HG02852 (cell line): Measurements from ENCODE around the gene CROCC.
"Not testable (repeated sequence)": the region's sequence is repeated elsewhere in the genome, so short reads cannot be mapped to it uniquely, and the experiment has no call there.

Experiments used
- ATAC-seq: cut with Tn5 transposase; IDR thresholded peaks from one replicate; pipeline ENCODE4 v1.9.1; 2021; ENCODE audit warnings: mild to moderate bottlenecking, moderate library complexity; ENCODE audit not compliant: unreplicated experiment

Gene CROCC

DNA sequence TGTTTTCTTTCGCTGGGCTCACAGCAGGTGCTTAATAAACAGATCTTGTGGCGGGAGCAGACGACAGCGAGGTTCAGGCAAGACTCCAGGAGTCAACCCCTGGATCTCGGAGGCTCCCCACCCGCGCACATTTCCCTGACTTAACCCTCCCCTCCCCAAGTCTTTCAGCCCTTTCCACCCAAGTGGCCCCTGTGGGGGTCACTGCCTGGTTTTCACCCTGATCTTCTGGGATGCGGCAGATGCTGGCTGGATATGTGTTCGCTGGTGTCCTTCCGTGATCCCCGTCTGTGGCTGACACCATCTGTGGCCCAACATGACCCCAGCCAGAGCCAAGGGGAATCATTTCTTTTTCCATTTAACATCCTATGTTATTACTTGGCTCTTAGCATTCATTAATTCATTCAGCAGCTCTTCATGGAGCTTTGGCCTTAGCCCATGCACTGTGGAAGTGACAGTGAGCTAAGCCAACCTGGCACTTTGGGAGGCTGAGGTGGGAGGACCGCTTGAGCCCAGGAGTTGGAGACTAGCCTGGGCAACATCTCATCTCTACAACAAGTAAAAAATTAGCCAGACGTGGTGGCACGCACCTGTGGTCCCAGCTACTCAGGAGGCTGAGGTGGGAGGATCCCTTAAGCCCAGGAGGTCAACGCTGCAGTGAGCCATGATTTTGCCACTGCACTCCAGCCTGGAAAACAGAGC, 6.7 kb upstream of the CROCC start:
- not testable (repeated sequence) for ATAC-seq

DNA sequence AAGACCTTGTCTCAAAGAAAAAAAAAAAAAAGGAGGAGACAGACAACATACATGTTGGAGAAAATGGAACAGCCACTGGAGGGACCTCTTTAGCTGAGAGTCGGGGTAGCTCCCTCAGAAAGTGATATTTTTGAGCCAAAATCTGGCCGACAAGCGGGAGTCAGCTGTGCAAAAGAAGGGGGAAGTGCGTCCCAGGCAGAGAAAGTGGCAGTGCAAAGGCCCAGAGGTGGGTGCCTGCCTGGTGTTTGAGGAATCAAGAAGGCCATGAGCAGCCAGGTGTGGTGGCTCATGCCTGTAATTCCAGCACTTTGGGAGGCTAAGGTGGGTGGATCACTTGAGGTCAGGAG, 6.1 kb upstream of the CROCC start:
- no peak for ATAC-seq

DNA sequence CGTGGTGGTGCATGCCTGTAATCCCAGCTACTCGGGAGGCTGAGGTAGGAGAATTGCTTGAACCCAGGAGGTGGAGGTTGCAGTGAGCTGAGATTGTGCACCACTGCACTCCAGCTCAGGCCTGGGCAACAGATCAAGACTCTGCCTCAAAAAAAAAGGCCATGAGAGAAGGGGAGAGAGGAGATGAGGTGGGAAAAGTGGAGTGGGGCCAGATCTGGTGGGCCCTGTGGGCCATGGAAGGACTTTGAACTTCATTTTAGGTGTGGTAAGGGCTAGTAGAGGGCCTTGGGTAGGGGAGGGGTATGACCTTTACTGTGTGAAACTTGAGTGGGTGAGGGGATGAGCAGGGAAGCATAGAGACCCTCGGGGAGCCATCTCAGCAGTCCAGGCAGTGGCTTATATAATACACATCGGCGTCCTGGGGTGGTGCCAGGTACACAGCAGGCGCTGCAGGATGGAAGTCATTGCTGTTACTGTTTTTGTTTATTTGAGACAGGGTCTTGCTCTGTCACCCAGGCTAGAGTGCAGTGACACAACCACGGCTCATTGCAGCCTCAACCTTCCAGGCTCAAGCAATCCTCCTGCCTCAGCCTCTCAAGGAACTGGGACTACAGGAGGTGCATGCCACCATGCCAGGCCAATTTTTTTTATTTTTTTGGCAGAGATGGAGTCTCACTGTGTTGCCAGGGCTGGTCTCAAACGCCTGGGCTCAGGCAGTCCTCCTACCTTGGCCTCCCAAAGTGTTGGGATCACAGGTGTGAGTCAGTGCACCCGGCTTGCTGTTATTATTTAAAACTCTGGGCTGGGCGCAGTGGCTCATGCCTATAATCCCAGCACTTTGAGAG, 5.5 kb upstream of the CROCC start:
- not testable (repeated sequence) for ATAC-seq

DNA sequence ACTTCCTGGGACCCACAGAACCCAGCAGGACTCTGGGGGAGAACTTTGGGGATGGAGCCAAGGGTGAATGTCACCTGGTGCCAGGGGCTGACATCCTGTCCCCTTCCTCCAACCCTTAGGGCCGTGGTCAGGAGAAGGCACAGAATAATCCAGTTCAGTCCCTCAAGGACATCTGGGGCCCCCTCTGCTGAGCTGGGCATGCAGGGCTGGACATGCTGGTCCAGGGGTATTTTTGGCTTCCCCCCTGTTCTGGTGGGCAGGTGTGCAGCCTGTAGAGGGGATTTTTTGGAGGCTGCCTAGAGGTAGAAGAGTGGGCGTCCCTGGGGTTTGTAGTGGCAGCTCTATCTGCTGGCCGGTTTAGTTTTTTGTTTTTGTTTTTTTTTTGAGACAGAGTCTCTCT, 3.4 kb upstream of the CROCC start:
- ATAC-seq, result no peak

DNA sequence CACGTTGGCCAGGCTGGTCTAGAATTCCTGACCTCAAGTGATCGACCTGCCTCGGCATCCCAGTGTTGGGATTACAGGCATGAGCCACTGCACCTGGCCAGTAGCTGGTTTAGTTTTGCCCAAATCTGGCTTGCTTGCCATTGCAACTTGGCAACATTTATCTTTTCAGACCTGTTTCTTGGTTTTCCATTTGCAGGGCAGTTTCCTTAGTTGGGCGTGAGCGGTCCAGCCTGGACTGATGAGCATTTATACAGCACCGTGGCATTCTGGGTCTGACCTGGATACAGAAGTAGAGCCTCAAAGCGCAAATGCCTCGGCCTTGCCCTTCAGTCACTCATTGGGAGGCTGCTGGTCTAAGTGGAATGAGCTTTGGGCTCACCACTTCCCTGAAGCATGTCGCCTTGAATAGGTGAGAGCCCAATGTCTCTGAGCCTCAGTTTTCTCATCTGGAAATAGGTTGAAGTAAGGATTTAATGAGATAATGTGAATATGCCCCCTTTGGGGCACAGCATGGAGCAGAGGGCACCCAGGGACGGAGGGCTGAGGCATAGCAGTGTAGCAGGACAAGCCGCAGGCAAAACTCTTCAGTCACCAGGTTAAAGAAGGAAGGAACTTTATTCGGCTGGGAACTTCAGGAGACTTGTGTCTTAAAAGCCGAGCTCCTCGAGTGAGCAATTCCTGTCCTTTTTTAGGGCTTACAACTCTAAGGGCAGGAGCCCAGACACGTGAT, 2.6 kb upstream of the CROCC start:
- ATAC-seq, result not testable (repeated sequence)

DNA sequence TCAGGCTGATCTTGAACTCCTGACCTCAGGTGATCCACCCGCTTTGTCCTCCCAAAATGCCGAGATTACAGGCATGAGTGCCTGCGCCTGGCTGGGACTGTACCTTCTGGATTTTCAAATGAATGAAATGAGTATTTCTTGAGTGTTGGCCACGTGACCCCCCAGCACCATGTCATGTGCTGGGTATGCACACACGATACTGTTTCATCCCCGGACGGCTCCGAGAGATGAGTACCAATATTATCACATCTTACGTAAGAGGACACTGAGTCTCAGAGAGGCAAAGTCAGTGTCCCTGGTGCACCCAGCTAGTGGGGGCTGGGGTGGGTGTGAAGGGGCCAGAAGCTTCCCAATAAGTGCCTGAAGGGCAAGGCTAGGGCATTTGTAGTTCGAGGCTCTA, 780 bp upstream of the CROCC start:
- no peak for ATAC-seq

DNA sequence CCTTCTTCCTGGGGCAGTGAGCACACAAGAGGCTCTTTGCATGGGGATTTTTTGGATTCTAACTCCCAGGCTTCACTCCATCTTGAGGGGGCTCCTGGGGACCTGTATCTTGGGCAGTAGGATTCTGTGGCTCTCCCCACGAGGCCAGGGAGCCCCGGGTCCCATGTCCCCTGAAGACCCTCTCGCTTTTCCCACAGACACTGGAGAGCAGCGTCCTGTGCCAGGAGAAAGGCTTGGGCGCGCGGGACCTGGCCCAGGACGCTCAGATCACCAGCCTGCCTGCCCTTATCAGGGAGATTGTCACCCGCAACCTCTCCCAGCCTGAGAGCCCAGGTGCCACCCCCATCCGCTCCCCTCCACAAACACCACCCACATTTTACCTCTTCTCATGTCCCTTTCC, 735 bp downstream of the CROCC start:
- no peak for ATAC-seq

DNA sequence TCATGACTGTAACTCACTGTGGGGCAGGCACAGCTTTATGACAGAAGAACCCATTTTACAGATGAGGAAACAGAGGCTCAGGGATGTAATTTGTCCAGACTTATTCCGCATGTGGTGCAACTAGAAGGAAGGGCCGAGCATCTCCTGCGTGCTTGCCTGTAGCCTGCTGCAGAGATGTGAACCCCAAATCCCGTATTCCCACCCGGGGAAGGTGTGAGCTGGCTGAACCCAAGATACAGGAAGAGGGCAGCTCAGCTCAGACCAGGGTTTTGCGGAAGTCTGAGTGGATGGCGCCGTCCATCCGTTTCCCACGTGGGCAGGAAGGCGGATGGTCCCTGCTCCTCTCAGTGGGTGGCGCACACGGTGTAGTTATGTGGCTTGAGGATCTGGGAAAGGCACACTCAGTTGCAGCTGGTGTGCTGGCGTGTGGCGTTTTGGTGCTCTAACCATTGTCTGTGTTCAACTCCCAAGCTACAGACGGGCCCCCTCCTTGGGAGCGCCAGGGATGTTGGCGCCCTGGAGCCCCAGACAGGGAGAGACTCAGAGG, 1.2 kb downstream of the CROCC start:
- no peak for ATAC-seq

DNA sequence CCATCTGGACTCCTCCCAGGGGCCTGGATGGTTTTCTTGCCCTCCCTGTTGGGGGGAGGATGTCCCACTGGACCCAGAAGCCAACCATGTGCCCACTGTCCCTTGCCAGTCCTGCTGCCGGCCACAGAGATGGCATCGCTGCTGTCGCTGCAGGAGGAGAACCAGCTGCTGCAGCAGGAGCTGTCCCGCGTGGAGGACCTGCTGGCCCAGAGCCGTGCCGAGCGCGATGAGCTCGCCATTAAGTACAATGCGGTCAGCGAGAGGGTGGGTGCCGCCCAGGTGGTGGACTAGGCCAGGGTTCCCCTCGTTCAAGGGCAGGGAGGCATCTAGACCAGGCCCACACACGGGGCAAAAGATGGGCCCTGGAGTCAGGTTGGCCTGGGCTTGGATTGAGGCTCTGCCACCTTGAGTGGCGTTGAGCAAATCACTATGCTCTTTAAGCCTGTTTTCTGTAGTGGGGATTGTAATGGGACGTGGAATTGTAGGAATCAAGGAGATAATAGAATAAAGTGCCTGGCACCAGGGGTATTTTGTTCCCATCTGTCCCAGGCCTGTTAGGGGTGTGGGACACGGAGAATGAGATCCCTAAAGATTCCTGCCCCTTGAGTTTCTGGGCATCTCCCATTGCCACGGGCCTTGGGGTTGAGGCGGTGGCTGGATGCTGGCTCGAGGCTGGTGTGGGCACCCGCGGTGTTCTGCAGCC, 2.6 kb downstream of the CROCC start:
- ATAC-seq, result no peak

DNA sequence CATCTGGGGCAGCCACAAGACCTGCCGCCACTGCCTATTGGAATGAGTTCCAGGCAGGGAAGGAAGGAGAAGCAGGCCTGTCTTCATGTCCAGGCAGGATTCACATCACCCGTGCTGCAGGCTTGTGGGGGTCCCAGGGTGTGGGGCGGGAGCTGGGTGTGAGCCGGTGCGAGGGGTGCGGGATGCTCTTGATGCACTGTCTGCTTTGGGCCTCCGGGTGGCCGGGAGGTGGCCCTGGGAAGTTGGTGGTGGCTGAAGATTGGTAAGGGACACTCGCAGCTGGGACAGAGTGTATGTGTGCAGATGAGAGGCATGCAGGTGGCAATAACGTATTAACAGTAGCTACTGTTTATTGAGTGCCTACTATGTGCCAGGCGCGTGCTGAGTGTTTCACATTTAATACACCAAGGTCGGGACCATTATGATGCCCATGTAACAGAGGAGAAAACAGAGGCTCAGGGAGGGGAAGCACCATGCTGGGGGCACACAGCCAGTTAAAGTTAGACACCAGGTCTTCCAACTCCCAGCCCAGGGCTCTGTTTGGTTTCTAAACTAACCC, 3.3 kb downstream of the CROCC start:
- ATAC-seq, result no peak

DNA sequence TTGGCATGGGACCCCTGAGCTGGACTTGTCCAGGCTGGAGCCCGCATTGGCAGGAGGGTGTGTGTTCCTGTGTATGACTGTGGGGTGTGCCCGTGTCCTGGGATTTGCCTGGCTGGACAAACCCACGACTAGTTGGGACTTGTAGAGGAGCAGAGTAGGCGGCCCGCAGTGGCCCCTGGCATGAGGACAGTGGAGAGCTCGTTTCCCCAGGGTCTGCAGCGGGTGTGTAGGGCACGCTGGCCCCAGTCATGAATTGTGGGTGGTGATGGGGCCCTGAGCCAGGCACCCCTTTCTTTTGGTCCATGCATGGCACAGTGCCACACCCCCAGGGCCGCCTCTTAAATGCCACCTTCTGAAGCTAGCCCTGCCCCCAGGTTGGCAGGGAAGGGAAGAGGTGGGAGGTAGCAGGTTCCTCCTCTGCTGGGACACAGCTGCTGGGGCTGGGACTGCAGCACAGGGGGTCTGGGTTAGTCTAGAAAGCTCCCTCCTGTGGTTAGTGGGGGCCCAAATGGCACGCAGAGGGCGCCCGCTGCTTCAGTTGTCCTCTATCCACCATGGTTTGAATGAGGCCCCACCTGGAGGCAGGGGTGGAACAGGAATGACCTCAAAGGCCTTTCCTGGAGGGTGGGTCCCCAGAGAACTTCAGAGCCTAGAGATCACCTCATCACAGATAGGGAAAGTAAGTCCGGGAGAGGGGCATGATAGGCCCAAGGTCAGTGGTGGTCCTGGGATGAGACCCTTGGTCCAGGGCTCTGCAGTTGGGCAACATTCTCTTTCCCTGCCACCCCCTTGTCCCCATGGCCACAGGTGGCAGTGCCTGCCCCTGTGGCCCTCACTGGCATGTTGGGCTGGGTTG, 4.1 kb downstream of the CROCC start:
- no peak for ATAC-seq

DNA sequence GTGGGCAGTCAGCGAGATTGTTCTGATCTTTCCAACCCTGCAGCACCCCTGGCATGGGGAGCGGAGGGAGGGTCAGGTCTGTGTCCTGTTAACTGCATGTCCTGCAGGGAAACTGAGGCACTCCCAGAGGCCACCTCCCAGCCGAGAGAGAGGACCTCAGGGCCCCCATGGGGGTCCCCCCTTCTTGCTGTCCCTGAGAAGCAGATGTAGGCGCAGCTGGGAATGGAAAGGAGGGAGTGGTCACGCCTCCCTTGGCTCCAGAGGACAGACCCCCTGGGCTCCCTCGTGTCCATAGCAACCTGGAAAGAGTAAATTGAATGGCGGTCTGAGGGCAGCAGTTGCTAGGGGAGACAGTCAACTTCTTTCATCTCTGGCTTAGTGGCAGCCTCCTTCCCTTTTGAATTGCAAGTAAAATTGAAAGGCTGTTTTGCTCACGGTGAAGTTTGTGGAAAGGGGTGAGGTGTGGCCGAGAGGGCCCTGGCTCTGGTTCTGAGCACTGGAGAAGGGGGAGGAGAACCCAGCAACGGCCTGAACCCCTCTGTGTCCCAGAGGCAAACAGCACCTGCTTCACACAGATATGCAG, 4.9 kb downstream of the CROCC start:
- no peak for ATAC-seq

DNA sequence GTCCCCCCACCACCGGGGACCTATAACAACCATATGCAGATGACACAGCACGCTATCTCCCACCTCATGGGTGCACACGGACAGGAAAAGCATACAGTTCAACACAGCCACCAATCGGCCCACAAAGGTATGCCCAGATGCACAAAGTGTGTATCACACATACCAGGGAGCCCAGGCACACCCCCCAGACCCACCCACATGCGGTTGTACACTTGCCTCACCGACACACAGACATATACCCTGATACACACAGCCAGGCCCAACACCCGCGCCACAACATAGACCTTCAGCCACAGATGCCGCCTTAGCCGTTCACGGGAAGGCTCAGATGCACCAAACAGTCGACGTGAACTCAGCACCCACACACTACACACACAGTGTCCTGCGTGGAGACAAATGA, 5.5 kb downstream of the CROCC start:
- ATAC-seq, result no peak

DNA sequence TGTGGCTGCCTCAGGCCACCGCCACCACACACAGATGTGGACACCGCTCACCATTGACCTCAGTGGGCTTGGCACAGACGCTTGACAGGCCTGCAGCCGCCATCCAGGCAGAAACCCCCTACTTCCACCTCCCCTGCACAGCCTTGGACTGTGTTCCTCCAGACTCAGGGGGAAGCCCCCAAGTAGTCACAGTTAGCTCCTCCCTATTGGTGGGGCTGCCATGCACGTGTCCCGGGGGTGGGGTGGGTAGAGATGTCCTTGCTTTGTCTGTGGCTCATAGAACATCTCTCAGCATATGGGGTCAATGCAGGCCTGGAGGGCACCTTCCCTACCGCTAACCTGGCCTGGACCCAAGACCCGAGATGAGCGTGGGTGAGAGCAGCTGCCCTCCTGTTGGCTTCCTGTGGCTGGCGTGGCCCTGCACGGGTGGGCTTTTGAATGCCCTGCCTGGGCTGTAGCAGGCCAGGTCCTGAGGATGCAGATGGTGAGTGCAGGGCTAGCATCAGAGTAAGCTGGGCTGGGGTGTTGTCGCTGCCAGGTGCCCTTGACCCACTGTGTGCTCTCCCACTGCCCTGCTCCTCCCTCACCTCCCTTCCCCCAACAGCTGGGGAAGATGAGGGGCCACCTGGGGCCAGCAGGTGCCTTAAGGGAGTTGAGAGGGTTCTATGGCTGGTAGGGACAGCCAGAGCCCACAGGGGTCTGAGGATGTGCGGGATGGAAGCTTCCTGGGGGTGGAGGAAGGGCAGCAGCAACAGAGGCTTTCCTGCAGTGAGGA, 6.2 kb downstream of the CROCC start:
- no peak for ATAC-seq

DNA sequence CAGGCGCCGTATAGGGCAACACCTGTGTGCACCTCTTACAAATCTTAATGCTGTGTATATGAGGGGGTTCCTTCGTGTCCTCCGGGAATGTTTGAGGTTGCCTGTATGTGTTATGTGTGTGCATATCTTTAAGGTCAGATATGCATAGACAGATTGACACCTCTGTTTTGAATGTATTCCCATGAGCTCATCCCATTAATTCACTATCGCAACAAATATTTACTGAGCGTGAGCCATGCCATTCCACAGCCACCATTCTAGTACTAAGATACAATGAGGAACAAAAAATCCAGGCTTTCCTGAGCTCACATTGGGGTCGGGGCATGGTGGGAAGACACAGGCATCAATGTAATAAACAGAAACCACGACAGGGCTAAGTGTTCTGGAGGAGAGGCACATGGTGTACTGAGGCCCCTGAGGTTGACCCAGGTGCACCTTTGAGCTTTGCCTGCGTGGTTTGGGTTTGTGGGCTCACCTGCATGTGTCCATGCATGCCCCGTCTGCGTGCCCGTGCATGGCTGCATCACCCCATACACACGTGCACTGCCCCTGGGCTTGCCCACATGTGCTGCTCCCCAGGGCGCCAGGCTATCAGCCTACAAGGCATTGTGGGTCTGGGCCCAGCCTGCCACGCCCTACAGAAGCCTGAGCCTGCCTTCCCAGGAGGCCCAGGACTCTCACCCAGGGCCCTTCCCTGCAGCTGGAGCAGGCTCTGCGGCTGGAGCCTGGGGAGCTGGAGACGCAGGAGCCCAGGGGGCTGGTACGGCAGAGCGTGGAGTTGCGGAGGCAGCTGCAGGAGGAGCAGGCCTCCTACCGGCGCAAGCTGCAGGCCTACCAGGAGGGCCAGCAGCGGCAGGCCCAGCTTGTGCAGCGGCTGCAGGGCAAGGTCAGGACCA, 7.7 kb downstream of the CROCC start:
- ATAC-seq, result not testable (repeated sequence)

DNA sequence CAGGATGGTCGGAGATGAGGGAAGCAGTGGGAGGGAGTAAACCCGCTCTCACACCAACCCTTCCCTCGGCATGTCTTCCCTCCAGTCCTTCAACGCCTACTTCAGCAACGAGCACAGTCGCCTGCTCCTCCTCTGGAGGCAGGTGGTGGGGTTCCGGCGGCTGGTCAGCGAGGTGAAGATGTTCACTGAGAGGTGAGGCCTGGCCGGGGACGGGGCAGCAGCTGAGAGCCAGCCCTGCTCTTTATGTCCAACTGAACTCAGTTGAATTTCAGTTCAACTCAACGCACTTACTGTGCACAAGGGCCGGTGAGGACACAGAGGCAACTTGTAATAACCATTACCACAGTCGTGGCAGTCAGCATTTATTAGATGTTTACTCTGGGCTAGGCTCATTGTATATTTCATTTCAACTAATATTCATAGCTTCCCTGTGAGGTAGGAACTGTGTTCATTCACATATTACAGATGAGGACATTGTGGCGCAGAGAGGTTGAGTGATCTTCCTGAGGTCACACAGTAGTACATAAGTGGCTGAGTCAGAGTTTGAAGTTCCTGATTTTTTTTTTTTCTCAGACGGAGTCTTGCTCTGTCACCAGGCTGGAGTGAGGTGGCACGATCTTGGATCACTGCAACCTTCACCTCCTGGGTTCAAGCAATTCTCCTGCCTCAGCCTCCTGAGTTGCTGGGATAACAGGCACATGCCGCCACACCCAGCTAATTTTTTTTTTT, 9.6 kb downstream of the CROCC start:
- ATAC-seq, result not testable (repeated sequence)

DNA sequence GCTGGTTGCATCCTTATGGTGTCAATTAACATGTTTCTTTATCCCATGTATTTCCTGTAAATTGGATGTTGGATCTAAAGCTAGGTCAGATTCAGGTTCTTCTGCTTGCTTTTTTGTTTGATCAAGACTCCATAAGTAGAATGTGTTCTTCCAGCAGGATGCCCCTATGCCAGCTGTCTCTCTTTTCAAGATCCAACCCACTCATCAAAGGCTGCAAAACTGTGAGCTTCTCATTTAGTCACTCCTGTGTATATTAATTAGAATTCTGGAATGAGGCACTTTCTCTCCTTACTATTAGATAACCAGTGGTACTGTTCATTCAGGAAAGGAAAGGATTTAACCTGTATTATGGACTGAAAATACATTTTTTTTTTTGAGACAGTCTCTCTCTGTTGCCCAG, 12.2 kb downstream of the CROCC start:
- ATAC-seq, result not testable (repeated sequence)
